GM21423 (cell line): ENCODE measurements around the gene LIMS1.

ENCODE experiments used
- ATAC-seq: cut with Tn5 transposase; IDR thresholded peaks from one replicate; pipeline ENCODE4 v1.9.1; 2021; ENCODE audit warnings: mild to moderate bottlenecking, moderate library complexity; ENCODE audit not compliant: unreplicated experiment

LIMS1 gene

GRCh38 chr2:108613261-108614042 lies 79.2 kb downstream of the LIMS1 start:
- no peak for ATAC-seq

GRCh38 chr2:108614043-108614545 lies 79.8 kb downstream of the LIMS1 start:
- no peak for ATAC-seq

GRCh38 chr2:108614659-108615058 lies 80.4 kb downstream of the LIMS1 start:
- no peak for ATAC-seq

- ATAC-seq, result no peak
Observed at GRCh38 chr2:108615480-108616090, 81.3 kb downstream of the LIMS1 start.

- ATAC-seq, result no peak
Observed at GRCh38 chr2:108616318-108616717, 82.0 kb downstream of the LIMS1 start.

- ATAC-seq, result no peak
Observed at GRCh38 chr2:108616751-108617161, 82.5 kb downstream of the LIMS1 start.

- no peak for ATAC-seq
Observed at GRCh38 chr2:108617617-108618016, 83.3 kb downstream of the LIMS1 start.

GRCh38 chr2:108619925-108620620 lies 85.8 kb downstream of the LIMS1 start:
- no peak for ATAC-seq

- no peak for ATAC-seq
Observed at GRCh38 chr2:108620656-108621055, 86.4 kb downstream of the LIMS1 start.

- ATAC-seq, result peak; percentile 100
Observed at GRCh38 chr2:108621087-108621559, 86.9 kb downstream of the LIMS1 start.

- ATAC-seq, result no peak
Observed at GRCh38 chr2:108621687-108622681, 87.7 kb downstream of the LIMS1 start.

- no peak for ATAC-seq
Observed at GRCh38 chr2:108623616-108624015, 89.3 kb downstream of the LIMS1 start.

GRCh38 chr2:108625186-108625827 lies 91.0 kb downstream of the LIMS1 start:
- no peak for ATAC-seq

- ATAC-seq, result no peak
Observed at GRCh38 chr2:108625828-108626195, 91.5 kb downstream of the LIMS1 start.

- no peak for ATAC-seq
Observed at GRCh38 chr2:108626995-108627394, 92.7 kb downstream of the LIMS1 start.

GRCh38 chr2:108627911-108628567 lies 93.8 kb downstream of the LIMS1 start:
- ATAC-seq, result no peak

GRCh38 chr2:108628936-108629335 lies 94.7 kb downstream of the LIMS1 start:
- no peak for ATAC-seq

GRCh38 chr2:108629417-108629816 lies 95.1 kb downstream of the LIMS1 start:
- peak; percentile 66 for ATAC-seq
